ENCODE data around the gene MRPL20.
"Not testable (repeated sequence)": the region's sequence is repeated elsewhere in the genome, so short reads cannot be mapped to it uniquely, and the experiment has no call there.

MRPL20 gene

GRCh38 chr1:1387098-1388077 lies 19.7 kb downstream of the MRPL20 start:
- DNase-seq (ENCODE audit: low read depth in 2 of 2): no peak

- DNase-seq (ENCODE audit: low read depth in 2 of 2): no peak
Observed at GRCh38 chr1:1385931-1386330, 21.2 kb downstream of the MRPL20 start.

GRCh38 chr1:1385339-1385738 lies 21.8 kb downstream of the MRPL20 start:
- not testable (repeated sequence) for DNase-seq (ENCODE audit: low read depth in 2 of 2)

DNA sequence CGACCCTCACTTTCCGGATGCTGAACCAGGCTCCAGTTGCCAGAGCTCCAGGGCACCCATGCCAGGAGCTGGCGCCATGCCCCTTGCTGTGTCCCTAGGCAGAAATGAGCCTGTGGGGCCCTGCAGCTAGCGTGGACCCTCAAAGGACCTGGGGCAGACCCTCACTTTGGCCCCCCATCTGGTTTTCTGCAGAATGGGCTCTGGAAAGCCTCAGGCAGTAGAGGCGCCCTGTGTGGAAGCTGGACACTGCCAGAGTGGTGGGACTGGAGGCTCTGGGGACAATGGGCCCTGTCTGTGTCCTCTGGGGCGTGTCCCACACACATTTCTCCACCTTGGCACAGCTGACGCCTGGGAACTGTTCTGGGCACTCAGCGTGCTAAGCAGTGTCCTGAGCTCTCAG lies 25.8 kb downstream of the MRPL20 start:
- no peak for DNase-seq (ENCODE audit: low read depth in 2 of 2)

DNA sequence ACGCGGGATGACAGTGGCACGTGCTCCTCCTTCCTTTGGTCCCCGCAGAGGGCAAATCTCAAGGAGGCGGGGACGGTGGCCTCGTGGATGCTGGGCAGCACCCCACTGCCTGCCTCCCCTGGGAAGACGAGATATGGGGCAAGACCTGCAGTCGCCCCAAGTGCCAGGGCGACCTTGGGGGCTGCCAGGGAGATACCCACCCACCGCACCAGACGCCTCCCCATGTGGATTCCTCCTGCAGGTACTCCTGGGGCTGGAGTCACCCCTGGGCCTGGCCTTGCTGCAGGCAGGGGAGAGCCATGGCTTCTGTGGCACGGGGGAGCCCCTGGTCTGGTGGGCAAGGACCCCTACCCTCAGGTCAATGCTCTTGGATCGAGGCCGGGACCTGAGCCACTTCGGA lies 26.2 kb downstream of the MRPL20 start:
- no peak for DNase-seq (ENCODE audit: low read depth in 2 of 2)

DNA sequence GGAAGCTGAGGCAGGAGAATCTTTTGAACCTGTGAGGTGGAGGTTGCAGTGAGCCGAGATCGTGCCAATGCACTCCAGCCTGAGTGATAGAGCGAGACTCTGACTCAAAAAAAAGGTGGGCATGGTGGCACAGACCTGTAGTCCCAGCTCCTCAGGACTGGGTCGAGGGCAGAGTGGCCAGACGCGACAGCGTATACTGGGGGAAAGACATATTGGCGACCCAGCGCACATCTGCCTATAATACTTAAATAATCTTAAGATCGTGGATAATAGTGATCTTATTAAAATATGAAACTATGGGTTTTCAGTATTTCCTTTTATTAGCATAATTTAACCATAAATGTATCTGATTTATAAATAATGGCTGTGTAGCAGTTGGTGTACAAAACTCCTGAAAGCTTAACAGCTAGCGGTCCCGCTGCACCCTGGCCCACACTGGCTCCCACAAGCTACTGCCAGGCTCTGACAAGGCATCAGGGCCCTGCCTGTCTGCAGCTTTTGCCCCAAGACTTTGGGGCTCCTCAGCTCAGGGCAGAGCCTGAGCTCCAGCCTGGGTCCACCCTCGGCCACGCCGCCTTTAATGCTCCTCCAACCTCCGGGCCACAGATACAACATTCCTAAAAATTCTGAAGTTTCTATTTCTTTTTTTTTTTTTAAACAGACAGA lies 29.4 kb downstream of the MRPL20 start:
- no peak for DNase-seq (ENCODE audit: low read depth in 2 of 2)

GRCh38 chr1:1376551-1377226 lies 30.4 kb downstream of the MRPL20 start:
- DNase-seq (ENCODE audit: low read depth in 2 of 2): no peak

- DNase-seq (ENCODE audit: low read depth in 2 of 2): peak; percentile 93 to 94
Observed at GRCh38 chr1:1374929-1375662, 32.0 kb downstream of the MRPL20 start, which contains the start of gene AURKAIP1. AURKAIP1 (minus strand) TSS chr1:1375207; CDS start chr1:1374756, 451 bp downstream.

DNA sequence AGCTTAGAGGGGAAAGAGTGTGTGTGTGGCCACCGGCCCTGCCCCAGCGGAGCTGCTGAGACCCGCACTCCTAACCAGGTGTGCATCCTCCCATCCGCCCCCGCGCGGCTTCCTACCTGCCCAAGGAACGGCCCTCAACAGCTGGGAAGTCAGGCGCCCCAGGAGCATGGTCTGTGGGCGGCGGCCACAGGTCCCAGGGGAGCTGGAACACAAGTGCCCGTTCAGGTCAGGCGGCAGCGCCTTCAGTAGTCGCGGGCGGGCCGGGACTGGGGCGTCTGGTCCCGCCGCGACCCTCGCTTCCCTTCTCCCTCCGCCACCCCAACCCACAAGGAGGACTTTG lies 32.5 kb downstream of the MRPL20 start:
- no peak for DNase-seq (ENCODE audit: low read depth in 2 of 2)

- no peak for DNase-seq (ENCODE audit: low read depth in 2 of 2)
Observed at GRCh38 chr1:1373815-1374588, 33.1 kb downstream of the MRPL20 start.

- DNase-seq (ENCODE audit: low read depth in 2 of 2): no peak
Observed at GRCh38 chr1:1373051-1373814, 33.9 kb downstream of the MRPL20 start.

- peak; percentile 47 to 60 for DNase-seq (ENCODE audit: low read depth in 2 of 2)
Observed at GRCh38 chr1:1371746-1372711, 35.1 kb downstream of the MRPL20 start.

DNA sequence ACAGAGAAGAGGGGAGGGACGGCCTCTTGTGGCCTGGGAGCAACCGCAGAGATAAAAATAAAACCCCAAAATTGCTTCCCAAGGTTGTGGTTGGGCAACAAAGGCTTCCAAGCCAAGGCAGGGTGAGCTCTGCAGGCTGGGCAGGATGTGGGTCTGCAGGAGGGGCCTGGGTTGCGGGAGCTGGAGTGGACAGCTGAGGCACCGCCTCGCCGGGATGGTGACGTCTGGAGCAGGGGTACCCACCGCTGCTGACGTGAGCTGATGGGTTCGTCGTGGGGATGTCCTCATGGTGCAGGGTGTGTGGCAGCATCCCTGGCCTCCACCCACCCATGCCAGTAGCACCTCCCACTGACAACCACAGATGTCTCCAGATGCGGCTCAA lies 35.7 kb downstream of the MRPL20 start:
- DNase-seq (ENCODE audit: low read depth in 2 of 2): peak; percentile 39 to 43

DNA sequence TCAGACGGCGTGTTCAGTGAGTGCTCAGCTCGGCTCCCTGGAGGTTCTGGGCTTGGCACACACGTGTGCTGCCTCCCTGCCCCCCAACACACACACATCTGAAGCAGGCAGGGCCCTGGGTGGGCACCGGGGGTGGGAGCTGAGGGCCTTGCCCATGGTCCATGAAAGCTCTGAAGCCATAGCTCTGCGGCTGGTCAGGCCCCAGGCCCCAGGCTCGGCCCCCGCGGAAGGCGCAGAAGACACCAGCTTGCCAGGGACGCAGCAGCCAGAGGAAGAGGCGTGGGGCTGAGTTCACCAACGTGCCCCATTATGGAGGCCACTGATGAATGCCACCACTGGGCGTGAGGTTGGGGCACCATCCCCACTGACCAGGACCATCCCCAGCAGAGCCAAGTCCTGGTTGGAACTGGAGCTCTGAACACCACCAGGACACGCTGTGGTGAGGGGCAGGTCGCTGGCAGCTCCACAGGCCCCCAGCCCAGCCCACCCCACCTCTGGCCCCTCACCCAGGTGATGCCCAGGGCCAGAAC lies 36.3 kb downstream of the MRPL20 start:
- DNase-seq (ENCODE audit: low read depth in 2 of 2): no peak

DNA sequence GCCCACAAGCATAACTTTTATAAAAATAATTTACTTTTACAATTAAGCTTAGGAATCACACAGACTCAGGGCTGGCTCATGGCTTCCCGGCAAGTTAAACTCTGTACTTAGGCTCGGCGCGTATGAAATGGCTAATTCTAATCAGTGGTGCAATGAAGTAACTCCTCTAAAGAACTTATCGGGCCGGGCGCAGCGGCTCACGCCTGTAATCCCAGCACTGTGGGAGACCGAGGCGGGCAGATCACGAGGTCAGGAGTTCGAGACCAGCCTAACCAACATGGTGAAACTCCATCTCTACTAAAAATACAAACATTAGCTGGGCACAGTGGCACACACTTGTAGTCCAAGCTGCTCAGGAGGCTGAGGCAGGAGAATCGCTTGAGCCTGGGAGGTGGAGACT lies 37.0 kb downstream of the MRPL20 start:
- DNase-seq (ENCODE audit: low read depth in 2 of 2): not testable (repeated sequence)

- no peak for DNase-seq (ENCODE audit: low read depth in 2 of 2)
Observed at GRCh38 chr1:1367315-1367714, 39.8 kb downstream of the MRPL20 start.

DNA sequence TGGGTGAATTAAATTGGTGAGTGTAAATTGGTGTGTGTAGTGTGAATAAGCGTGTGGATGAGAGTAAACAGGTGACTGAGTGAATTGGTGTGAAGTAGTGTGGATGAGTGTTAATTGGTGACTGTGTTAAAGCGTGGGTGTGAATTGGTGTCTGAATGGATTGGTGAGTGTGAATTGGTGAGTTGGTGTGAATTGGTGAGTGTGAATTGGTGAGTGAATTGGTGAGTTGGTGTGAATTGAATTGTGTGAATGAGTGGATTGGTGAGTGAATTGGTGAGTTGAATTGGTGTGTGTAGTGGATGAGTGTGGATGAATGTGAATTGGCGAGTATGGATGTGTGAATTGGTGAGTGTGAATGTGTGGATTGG lies 40.4 kb downstream of the MRPL20 start:
- no peak for DNase-seq (ENCODE audit: low read depth in 2 of 2)

GRCh38 chr1:1365875-1366698 lies 41.0 kb downstream of the MRPL20 start:
- DNase-seq (ENCODE audit: low read depth in 2 of 2): no peak

All from stimulated activated CD8-positive, alpha-beta memory T cell treated with anti-CD3 and anti-CD28 coated beads, Interleukin-7, amount 100 ng/mL, for 4 hours (primary cell).